GM23248 (cell line): Measurements from ENCODE around the gene MACF1. TPM values are rescaled to one million over a fixed set of nuclear protein-coding genes. Genes with fewer than 3 reads are reported as not detected.

Experiments used
- DNase-seq: peaks from one replicate; pipeline ENCODE4 v3.0.0-alpha.2; 2015
- H2AFZ ChIP-seq: fragments of 200-600 bp; sonication (generic); 2 replicates; pipeline ENCODE4 v1.6.1; 2016; ENCODE audit warnings: antibody characterized with exemption
- H3F3A ChIP-seq: fragments of 200-600 bp; sonication (generic); 2 replicates; pipeline ENCODE4 v1.6.1; 2016; ENCODE audit warnings: mild to moderate bottlenecking, antibody characterized with exemption, mixed run types; ENCODE audit not compliant: insufficient read depth
- H3K27ac ChIP-seq: fragments of 200-600 bp; sonication (generic); 2 replicates; pipeline ENCODE4 v1.5.1; 2016; ENCODE audit warnings: mild to moderate bottlenecking
- H3K27me3 ChIP-seq: fragments of 200-600 bp; sonication (generic); replicated peaks from 2 replicates; pipeline ENCODE4 v1.6.1; 2016; ENCODE audit warnings: mild to moderate bottlenecking; ENCODE audit not compliant: insufficient read depth
- H3K36me3 ChIP-seq: fragments of 200-600 bp; sonication (generic); 2 replicates; pipeline ENCODE4 v1.6.1; 2016; ENCODE audit warnings: low read depth, mild to moderate bottlenecking
- H3K4me1 ChIP-seq: fragments of 200-600 bp; sonication (generic); 2 replicates; pipeline ENCODE4 v1.6.1; 2016; ENCODE audit warnings: mild to moderate bottlenecking; ENCODE audit not compliant: insufficient read depth
- H3K4me2 ChIP-seq: fragments of 200-600 bp; sonication (generic); one replicate; pipeline ENCODE4 v1.6.1; 2016; ENCODE audit warnings: mild to moderate bottlenecking; ENCODE audit not compliant: unreplicated experiment
- H3K4me3 ChIP-seq: fragments of 200-600 bp; sonication (generic); 2 replicates; pipeline ENCODE4 v1.5.1; 2016; ENCODE audit warnings: mild to moderate bottlenecking
- H3K79me2 ChIP-seq: fragments of 200-600 bp; sonication (generic); 2 replicates; pipeline ENCODE4 v1.6.1; 2016; ENCODE audit warnings: mild to moderate bottlenecking; ENCODE audit not compliant: insufficient read depth
- H3K9ac ChIP-seq: fragments of 200-600 bp; sonication (generic); 2 replicates; pipeline ENCODE4 v1.6.1; 2016; ENCODE audit warnings: mild to moderate bottlenecking
- H3K9me2 ChIP-seq: fragments of 200-600 bp; sonication (generic); 2 replicates; pipeline ENCODE4 v1.6.1; 2016; ENCODE audit warnings: mixed run types, mild to moderate bottlenecking, moderate library complexity; ENCODE audit not compliant: insufficient read depth
- H3K9me3 ChIP-seq: fragments of 200-600 bp; sonication (generic); one replicate; pipeline ENCODE4 v1.6.1; 2017; ENCODE audit warnings: low read depth
- H4K20me1 ChIP-seq: fragments of 200-600 bp; sonication (generic); 2 replicates; pipeline ENCODE4 v1.6.0; 2016; ENCODE audit not compliant: insufficient read depth
- EZH2 ChIP-seq: fragments of 200-600 bp; sonication (generic); IDR thresholded peaks from 2 replicates; pipeline ENCODE4 v1.6.1; 2018; ENCODE audit warnings: antibody characterized with exemption, mild to moderate bottlenecking; ENCODE audit not compliant: insufficient read depth, poor library complexity, severe bottlenecking
- EZH2phosphoT487 ChIP-seq: fragments of 200-600 bp; sonication (generic); IDR thresholded peaks from 2 replicates; pipeline ENCODE4 v1.6.1; 2018; ENCODE audit warnings: antibody characterized with exemption, moderate library complexity, mild to moderate bottlenecking, low read depth; ENCODE audit not compliant: insufficient read depth
- WGBS, 2 experiments: methylation state at CpG; one replicate each; pipeline ENCODE4 v1.1.6; 2015 to 2017; ENCODE audit warnings: low lambda C conversion rate in 2 of 2, low coverage in 1 of 2; ENCODE audit errors: missing lambda C conversion rate in 2 of 2; 5-methylcytosine and 5-hydroxymethylcytosine counted together
- in situ Hi-C: fragments of 300-500 bp; cut with MboI; formaldehyde crosslinking; loops from 2 replicates; pipeline ENCODE4 v1.15.0; 2020
- polyA plus RNA-seq: library from polyadenylated mRNA; unstranded; fragments of >200 nt; fragmentation: Nextera tagmentation; extraction: Ambion mirVana; gene quantifications from 2 replicates; pipeline ENCODE4 v1.2.1, GENCODE V29; 2016
- total RNA-seq: library from RNA; depleted of rRNA; stranded (reverse); fragments of >200 nt; shearing (Covaris generic); gene quantifications from 2 replicates; pipeline ENCODE4 v1.2.3, GENCODE V29; 2014

MACF1 gene
- total and polyA plus RNA-seq, 2 experiments from 2014 or later: 55.1 to 177 TPM

DNA sequence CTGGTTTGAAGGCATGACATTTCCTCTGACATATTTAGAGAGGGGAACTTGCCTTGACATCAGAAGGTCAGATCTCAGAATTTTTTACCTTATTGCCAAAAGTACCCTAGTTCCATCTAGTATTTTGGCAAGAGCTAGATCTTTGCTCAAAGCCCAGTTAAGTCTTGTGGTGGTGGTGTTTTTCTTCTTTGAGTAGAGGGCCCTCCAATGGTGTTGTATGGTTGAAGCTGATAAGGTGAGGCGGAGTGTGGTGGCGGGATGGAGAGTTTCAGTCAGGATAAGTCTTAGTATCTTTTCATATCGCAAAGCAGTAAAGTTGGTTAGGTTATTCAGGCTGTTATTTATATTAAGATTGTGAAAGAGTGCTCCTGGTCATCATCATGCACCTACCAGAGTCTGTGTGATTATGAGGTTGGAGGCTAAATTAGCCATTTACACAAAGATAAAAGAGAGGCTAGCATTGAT lies 20.1 kb upstream of the MACF1 start:
- TF ChIP-seq EZH2phosphoT487 (no peak), EZH2 (no peak)
- Histone ChIP-seq H3K79me2 (peaks cover 96% of the 10 kb centered on the region), H3K27ac (no peak overlapping the region), H3K4me1 (peaks cover 31% of the 10 kb centered on the region), H3K36me3 (no peaks in the 10 kb centered on the region), H3F3A (peaks cover 35% of the 10 kb centered on the region), H3K27me3 (no peaks in the 10 kb centered on the region), H3K9me2 (no peaks in the 10 kb centered on the region), H3K9ac (no peak overlapping the region), H3K9me3 (no peaks in the 10 kb centered on the region), H3K4me3 (no peak overlapping the region), H2AFZ (no peak overlapping the region), H4K20me1 (no peaks in the 10 kb centered on the region), H3K4me2 (peak overlapping the region; percentile 6)
- WGBS, 2 experiments: 100% methylated on average over 3 of the region's 3 CpGs
- no peak for DNase-seq
- in situ Hi-C loops: loop anchor here (10.0 kb wide), 1 partner anchor 80 kb away; no protein-coding TSS in a partner anchor

GRCh38 chr1:39187275-39188046 lies 17.0 kb upstream of the MACF1 start:
- DNase-seq: no peak
- Histone ChIP-seq H3K4me2 (no peak overlapping the region), H3K36me3 (no peaks in the 10 kb centered on the region), H4K20me1 (no peaks in the 10 kb centered on the region), H3K27ac (no peak overlapping the region), H3K4me3 (no peak overlapping the region), H3K9me2 (no peaks in the 10 kb centered on the region), H3K79me2 (peaks cover 88% of the 10 kb centered on the region), H2AFZ (no peak overlapping the region), H3K9ac (no peak overlapping the region), H3F3A (peaks cover 47% of the 10 kb centered on the region), H3K27me3 (no peaks in the 10 kb centered on the region), H3K9me3 (no peaks in the 10 kb centered on the region), H3K4me1 (peaks cover 53% of the 10 kb centered on the region)
- TF ChIP-seq EZH2phosphoT487 (no peak), EZH2 (no peak)
- WGBS, 2 experiments: 97 to 99% methylated on average over 3 of the region's 3 CpGs
- in situ Hi-C loops: loop anchor here (10.0 kb wide), 1 partner anchor 83 kb away; no protein-coding TSS in a partner anchor

- H3K79me2 ChIP-seq: peaks cover 83% of the 10 kb centered on the region
- no peak overlapping the region for H3K4me3 ChIP-seq
- H3K27me3 ChIP-seq: no peaks in the 10 kb centered on the region
- H3K4me1 ChIP-seq: peaks cover 59% of the 10 kb centered on the region
- no peak for TF ChIP-seq EZH2
- no peak for TF ChIP-seq EZH2phosphoT487
- H2AFZ ChIP-seq: no peak overlapping the region
- H3K4me2 ChIP-seq: peak overlapping the region; percentile 40
- 4 to 8% methylated on average over 1 of the region's 1 CpG for WGBS, 2 experiments
- peak overlapping the region; percentile 58 for H3K9ac ChIP-seq
- H3K9me2 ChIP-seq: no peaks in the 10 kb centered on the region
- peak; percentile 70 for DNase-seq
- no peaks in the 10 kb centered on the region for H3K36me3 ChIP-seq
- H3K27ac ChIP-seq: peak overlapping the region; percentile 67
- peaks cover 56% of the 10 kb centered on the region for H3F3A ChIP-seq
- in situ Hi-C loops: loop anchor here (10.0 kb wide), 1 partner anchor 85 kb away; no protein-coding TSS in a partner anchor
- no peaks in the 10 kb centered on the region for H3K9me3 ChIP-seq
- H4K20me1 ChIP-seq: no peaks in the 10 kb centered on the region
Observed at GRCh38 chr1:39189592-39190041, 14.9 kb upstream of the MACF1 start.

DNA sequence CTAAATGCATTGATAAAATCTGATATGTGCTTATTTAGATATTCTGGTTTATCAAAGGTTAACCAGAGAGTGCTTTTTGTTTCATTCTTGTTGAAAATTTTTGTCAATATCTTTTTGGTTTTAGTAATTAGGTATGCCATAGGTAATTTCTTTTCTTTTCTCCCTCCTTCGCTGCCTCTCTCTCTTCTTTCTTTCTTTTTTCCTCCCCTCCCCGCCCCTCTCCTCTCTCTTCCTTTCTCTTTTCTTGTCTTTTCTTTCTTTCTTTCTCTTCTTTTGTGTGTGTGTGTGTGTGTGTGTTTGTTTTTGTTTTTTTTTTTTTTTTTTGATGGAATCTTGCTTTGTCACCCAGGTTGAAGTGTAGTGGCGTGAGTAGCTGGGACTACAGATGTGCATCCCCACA lies 14.4 kb upstream of the MACF1 start:
- H3K9ac ChIP-seq: peak overlapping the region; percentile 58
- H3K27me3 ChIP-seq: no peaks in the 10 kb centered on the region
- no peaks in the 10 kb centered on the region for H3K9me3 ChIP-seq
- H3K4me1 ChIP-seq: peaks cover 63% of the 10 kb centered on the region
- TF ChIP-seq EZH2phosphoT487 (no peak), EZH2 (no peak)
- H3K4me2 ChIP-seq: peak overlapping the region; percentile 40
- no peaks in the 10 kb centered on the region for H3K9me2 ChIP-seq
- H2AFZ ChIP-seq: no peak overlapping the region
- WGBS, 2 experiments: 91 to 100% methylated on average over 3 of the region's 3 CpGs
- in situ Hi-C loops: no loop called here
- H3K36me3 ChIP-seq: no peaks in the 10 kb centered on the region
- H3K27ac ChIP-seq: peak overlapping the region; percentile 67
- DNase-seq: no peak
- H4K20me1 ChIP-seq: no peaks in the 10 kb centered on the region
- H3F3A ChIP-seq: peaks cover 59% of the 10 kb centered on the region
- no peak overlapping the region for H3K4me3 ChIP-seq
- peaks cover 83% of the 10 kb centered on the region for H3K79me2 ChIP-seq
